DND-41 (cell line): ENCODE results near the gene WDR43.
A peak's percentile ranks its signal among the peaks of the same experiment; 100 is the strongest.

Experiments
- ATAC-seq: fragments of 200-7000 bp; cut with Tn5 transposase; 3 replicates; pipeline ENCODE4 v1.9.1; 2021; ENCODE audit warnings: low read depth; ENCODE audit not compliant: insufficient read depth
- DNase-seq: peaks from one replicate; pipeline ENCODE4 v3.0.0-alpha.2; 2020
- H2AFZ ChIP-seq: 2 replicates; pipeline ENCODE4 v1.6.0; 2012; ENCODE audit warnings: low read depth, low read length
- H3K27ac ChIP-seq: 2 replicates; pipeline ENCODE4 v1.5.1; 2012; ENCODE audit warnings: low read length, inconsistent platforms
- H3K27me3 ChIP-seq: fragments of 200-600 bp; sonication (generic); 2 replicates; pipeline ENCODE4 v1.6.0; 2012; ENCODE audit warnings: low read length, mild to moderate bottlenecking, inconsistent platforms; ENCODE audit not compliant: insufficient read depth, poor library complexity
- H3K36me3 ChIP-seq: 2 replicates; pipeline ENCODE4 v1.5.1; 2012; ENCODE audit warnings: low read length, inconsistent platforms; ENCODE audit not compliant: insufficient read depth
- H3K4me1 ChIP-seq: 2 replicates; pipeline ENCODE4 v1.5.1; 2012; ENCODE audit warnings: mild to moderate bottlenecking, low read length; ENCODE audit not compliant: insufficient read depth
- H3K4me2 ChIP-seq: 2 replicates; pipeline ENCODE4 v1.6.0; 2012; ENCODE audit warnings: mild to moderate bottlenecking, moderate library complexity, low read length, inconsistent platforms; ENCODE audit not compliant: insufficient read depth
- H3K4me3 ChIP-seq, 2 experiments: fragments of 200-600 bp in 1 of 2; shearing (Covaris generic) in 1 of 2; 2 replicates each; pipeline ENCODE4 v1.5.1; 2012 to 2016; ENCODE audit warnings: inconsistent platforms in 2 of 2, low read length in 2 of 2, mild to moderate bottlenecking in 2 of 2, low read depth in 1 of 2, moderate library complexity in 1 of 2
- H3K79me2 ChIP-seq: 2 replicates; pipeline ENCODE4 v1.6.0; 2012; ENCODE audit warnings: low read length, inconsistent platforms; ENCODE audit not compliant: insufficient read depth
- H3K9ac ChIP-seq: 2 replicates; pipeline ENCODE4 v1.6.0; 2012; ENCODE audit warnings: low read depth, mild to moderate bottlenecking, inconsistent platforms, low read length, moderate library complexity
- H3K9me3 ChIP-seq: 2 replicates; pipeline ENCODE4 v1.5.1; 2012; ENCODE audit warnings: low read length, moderate library complexity, mild to moderate bottlenecking, inconsistent platforms; ENCODE audit not compliant: insufficient read depth, severe bottlenecking
- H4K20me1 ChIP-seq: 2 replicates; pipeline ENCODE4 v1.6.0; 2012; ENCODE audit warnings: low read length; ENCODE audit not compliant: insufficient read depth
- CTCF ChIP-seq: IDR thresholded peaks from 2 replicates; pipeline ENCODE4 v1.5.1; 2012; ENCODE audit warnings: borderline replicate concordance, low read length, moderate library complexity, mild to moderate bottlenecking; ENCODE audit not compliant: poor library complexity, severe bottlenecking; ENCODE audit errors: extremely low read depth
- EZH2 ChIP-seq: IDR thresholded peaks from 3 replicates; pipeline ENCODE4 v1.6.1; 2012; ENCODE audit warnings: borderline replicate concordance, low read depth, mild to moderate bottlenecking, moderate library complexity, low read length, inconsistent platforms; ENCODE audit not compliant: severe bottlenecking

The WDR43 gene

GRCh38 chr2:28894470-28895188 is at the start of gene WDR43:
TSS of gene WDR43 (plus strand) at chr2:28894667. CDS start at chr2:28894699, 32 bp downstream.
- peaks cover 46% of the 10 kb centered on the region for H4K20me1 ChIP-seq
- peak within 1 kb of the TSS; percentile 93 for H3K27ac ChIP-seq
- peak; percentile 99 for DNase-seq
- H2AFZ ChIP-seq, result peak within 1 kb of the TSS; percentile 85
- peaks cover 5% of the 10 kb centered on the region for H3K27me3 ChIP-seq
- H3K4me1 ChIP-seq, result peaks cover 35% of the 10 kb centered on the region
- TF ChIP-seq EZH2 (no peak), CTCF (no peak)
- H3K4me2 ChIP-seq, result peak within 1 kb of the TSS; percentile 80
- H3K4me3 ChIP-seq, result peak within 1 kb of the TSS; percentile 99 to 100
- peaks cover 52% of the 10 kb centered on the region for H3K79me2 ChIP-seq
- peak; percentile 94 for ATAC-seq
- H3K36me3 ChIP-seq, result peaks cover 11% of the 10 kb centered on the region
- H3K9me3 ChIP-seq, result no peaks in the 10 kb centered on the region
- peak within 1 kb of the TSS; percentile 98 for H3K9ac ChIP-seq

GRCh38 chr2:28855193-28855592 is 39.3 kb upstream of the WDR43 start:
- TF ChIP-seq CTCF (no peak), EZH2 (no peak)
- no peak for DNase-seq

GRCh38 chr2:28855977-28856376 is 38.5 kb upstream of the WDR43 start:
- DNase-seq (no peak), ATAC-seq (no peak)
- Histone ChIP-seq H3K9me3 (no peaks in the 10 kb centered on the region), H3K4me2 (no peak overlapping the region), H3K9ac (no peak overlapping the region), H3K4me3 (no peak overlapping the region), H3K27me3 (no peaks in the 10 kb centered on the region), H2AFZ (no peak overlapping the region), H3K79me2 (peaks cover 4% of the 10 kb centered on the region; the same call in 1 of the 2 replicates), H3K27ac (no peak overlapping the region), H4K20me1 (no peaks in the 10 kb centered on the region), H3K4me1 (no peaks in the 10 kb centered on the region), H3K36me3 (peaks cover 19% of the 10 kb centered on the region)
- TF ChIP-seq CTCF, result no peak
- TF ChIP-seq EZH2, result no peak

More at GRCh38 chr2:28855193-28855592, 39.3 kb upstream of the WDR43 start:
- Histone ChIP-seq H3K9ac (no peak overlapping the region), H3K27ac (no peak overlapping the region), H3K4me3 (no peak overlapping the region), H3K4me1 (no peaks in the 10 kb centered on the region), H3K4me2 (no peak overlapping the region), H3K9me3 (no peaks in the 10 kb centered on the region), H3K36me3 (peaks cover 16% of the 10 kb centered on the region), H4K20me1 (no peaks in the 10 kb centered on the region), H3K79me2 (no peaks in the 10 kb centered on the region), H2AFZ (no peak overlapping the region), H3K27me3 (no peaks in the 10 kb centered on the region)
- no peak for ATAC-seq
